H9 (cell line): Measurements from ENCODE around the gene FAM210A. TPM values are rescaled to one million over a fixed set of nuclear protein-coding genes. Genes with fewer than 3 reads are reported as not detected.

Experiments used
- DNase-seq: peaks from one replicate; pipeline ENCODE4 v3.0.0-alpha.2; 2017
- H2AFZ ChIP-seq: one replicate; pipeline ENCODE4 v1.6.1; 2013; ENCODE audit warnings: mild to moderate bottlenecking, low read length, control low read depth, moderate library complexity
- H2AK5ac ChIP-seq: 2 replicates; pipeline ENCODE4 v1.6.1; 2013; ENCODE audit warnings: low read length, control low read depth, mixed read lengths; ENCODE audit not compliant: insufficient read length
- H2BK120ac ChIP-seq: one replicate; pipeline ENCODE4 v1.6.1; 2013; ENCODE audit warnings: low read depth, mild to moderate bottlenecking, low read length, control low read depth, inconsistent platforms; ENCODE audit not compliant: poor library complexity, severe bottlenecking
- H2BK12ac ChIP-seq: 2 replicates; pipeline ENCODE4 v1.6.1; 2013; ENCODE audit warnings: low read length, control low read depth, mixed read lengths, low read depth; ENCODE audit not compliant: insufficient read length
- H2BK15ac ChIP-seq: 2 replicates; pipeline ENCODE4 v1.6.1; 2013; ENCODE audit warnings: low read depth, low read length, control low read depth
- H2BK20ac ChIP-seq: one replicate; pipeline ENCODE4 v1.6.1; 2013; ENCODE audit warnings: low read depth, mild to moderate bottlenecking, low read length, control low read depth, inconsistent platforms; ENCODE audit not compliant: poor library complexity, severe bottlenecking
- H2BK5ac ChIP-seq: 2 replicates; pipeline ENCODE4 v1.6.1; 2013; ENCODE audit warnings: low read length, control low read depth, mixed read lengths; ENCODE audit not compliant: insufficient read length
- H3K14ac ChIP-seq: 2 replicates; pipeline ENCODE4 v1.6.1; 2013; ENCODE audit warnings: low read length, control low read depth; ENCODE audit not compliant: insufficient read depth
- H3K18ac ChIP-seq: 2 replicates; pipeline ENCODE4 v1.6.1; 2013; ENCODE audit warnings: low read depth, mild to moderate bottlenecking, mixed read lengths, low read length, control low read depth; ENCODE audit not compliant: insufficient read length
- H3K23ac ChIP-seq: 2 replicates; pipeline ENCODE4 v1.6.1; 2013; ENCODE audit warnings: low read length, control low read depth, mixed read lengths, low read depth; ENCODE audit not compliant: insufficient read length
- H3K23me2 ChIP-seq: 2 replicates; pipeline ENCODE4 v1.6.1; 2013; ENCODE audit warnings: low read depth, mild to moderate bottlenecking, mixed read lengths, low read length, control low read depth; ENCODE audit not compliant: insufficient read length, poor library complexity, severe bottlenecking
- H3K27ac ChIP-seq: 2 replicates; pipeline ENCODE4 v1.5.1; 2013; ENCODE audit warnings: low read length, control low read depth, mixed read lengths, low read depth; ENCODE audit not compliant: insufficient read length
- H3K27me3 ChIP-seq: 2 replicates; pipeline ENCODE4 v1.6.1; 2013; ENCODE audit warnings: low read length, control low read depth, inconsistent platforms; ENCODE audit not compliant: insufficient read depth
- H3K4ac ChIP-seq: 2 replicates; pipeline ENCODE4 v1.6.1; 2013; ENCODE audit warnings: low read depth, mild to moderate bottlenecking, control low read depth, inconsistent platforms, low read length, moderate library complexity
- H3K4me1 ChIP-seq: 2 replicates; pipeline ENCODE4 v1.6.1; 2013; ENCODE audit warnings: low read length, control low read depth, inconsistent platforms; ENCODE audit not compliant: insufficient read depth
- H3K4me2 ChIP-seq: 2 replicates; pipeline ENCODE4 v1.6.1; 2013; ENCODE audit warnings: low read length, control low read depth, mixed read lengths; ENCODE audit not compliant: insufficient read length, insufficient read depth
- H3K56ac ChIP-seq: 2 replicates; pipeline ENCODE4 v1.6.1; 2013; ENCODE audit warnings: low read depth, mild to moderate bottlenecking, mixed read lengths, low read length, control low read depth; ENCODE audit not compliant: insufficient read length
- H3K79me1 ChIP-seq: 2 replicates; pipeline ENCODE4 v1.6.1; 2013; ENCODE audit warnings: low read depth, mild to moderate bottlenecking, moderate library complexity, low read length, control low read depth, inconsistent platforms; ENCODE audit not compliant: insufficient read depth, poor library complexity, severe bottlenecking
- H3K79me2 ChIP-seq: 2 replicates; pipeline ENCODE4 v1.6.1; 2013; ENCODE audit warnings: low read length, control low read depth, inconsistent platforms; ENCODE audit not compliant: insufficient read depth
- H3K9ac ChIP-seq: 2 replicates; pipeline ENCODE4 v1.6.1; 2013; ENCODE audit warnings: low read length, control low read depth, mixed read lengths; ENCODE audit not compliant: insufficient read length; ENCODE audit errors: extremely low read depth
- H3K9me3 ChIP-seq: one replicate; pipeline ENCODE4 v1.6.1; 2013; ENCODE audit warnings: low read depth, low read length, inconsistent platforms; ENCODE audit not compliant: control insufficient read depth
- H3T11ph ChIP-seq: one replicate; pipeline ENCODE4 v1.6.1; 2013; ENCODE audit warnings: mild to moderate bottlenecking, low read length, control low read depth, inconsistent platforms
- H4K20me1 ChIP-seq: one replicate; pipeline ENCODE4 v1.6.1; 2013; ENCODE audit not compliant: control insufficient read depth, insufficient read length, insufficient read depth
- H4K5ac ChIP-seq: 2 replicates; pipeline ENCODE4 v1.6.1; 2013; ENCODE audit warnings: low read depth, mild to moderate bottlenecking, mixed read lengths, low read length, control low read depth; ENCODE audit not compliant: insufficient read length
- H4K8ac ChIP-seq: replicated peaks from 2 replicates; pipeline ENCODE4 v1.6.1; 2013; ENCODE audit warnings: low read length, control low read depth, mixed read lengths, low read depth; ENCODE audit not compliant: insufficient read length
- H4K91ac ChIP-seq: 2 replicates; pipeline ENCODE4 v1.6.1; 2013; ENCODE audit warnings: low read depth, mild to moderate bottlenecking, moderate library complexity, mixed read lengths, low read length, control low read depth; ENCODE audit not compliant: insufficient read length
- H3K27ac Mint-ChIP-seq, 3 experiments: 2 replicates in 2 of 3; 3 replicates in 1 of 3; pipeline ENCODE4 v1.8.0; 2020 to 2021; ENCODE audit warnings: mixed read lengths in 3 of 3, mild to moderate bottlenecking in 1 of 3, moderate library complexity in 1 of 3
- H3K27me3 Mint-ChIP-seq: 2 replicates; pipeline ENCODE4 v1.8.0; 2021; ENCODE audit warnings: low read depth, mild to moderate bottlenecking, moderate library complexity, mixed read lengths
- H3K36me3 Mint-ChIP-seq, 3 experiments: 2 replicates in 2 of 3; 3 replicates in 1 of 3; pipeline ENCODE4 v1.8.0; 2020 to 2021; ENCODE audit warnings: low read depth in 3 of 3, mixed read lengths in 3 of 3; ENCODE audit not compliant: insufficient read depth in 1 of 3
- H3K4me1 Mint-ChIP-seq, 2 experiments: 2 replicates each; pipeline ENCODE4 v1.8.0; 2020; ENCODE audit warnings: mixed read lengths in 2 of 2
- H3K4me3 Mint-ChIP-seq, 2 experiments: 2 replicates in 1 of 2; 3 replicates in 1 of 2; pipeline ENCODE4 v1.8.0; 2020 to 2021; ENCODE audit warnings: mild to moderate bottlenecking in 2 of 2, mixed read lengths in 2 of 2, moderate library complexity in 1 of 2
- H3K9me3 Mint-ChIP-seq, 2 experiments: 2 replicates in 1 of 2; 3 replicates in 1 of 2; pipeline ENCODE4 v1.8.0; 2020; ENCODE audit warnings: mild to moderate bottlenecking in 2 of 2, mixed read lengths in 2 of 2, moderate library complexity in 1 of 2
- CTCF ChIP-seq: fragments of 200-600 bp; sonication (generic); conservative IDR thresholded peaks from 3 replicates; pipeline ENCODE4 v1.8.0; 2021; ENCODE audit warnings: antibody characterized with exemption, mild to moderate bottlenecking
- WGBS: extraction: QIAGEN DNeasy Blood & Tissue Kit; methylation state at CpG from one replicate; pipeline ENCODE4 v1.1.7; 2013; ENCODE audit warnings: missing lambda C conversion rate, low lambda C conversion rate, mixed read lengths; ENCODE audit not compliant: insufficient read length; ENCODE audit errors: extremely low coverage; 5-methylcytosine and 5-hydroxymethylcytosine counted together
- total RNA-seq: library from RNA; stranded (reverse); gene quantifications from 2 replicates; pipeline ENCODE4 v1.2.1, GENCODE V29; 2021

Gene FAM210A
- total RNA-seq, 1 experiment from 2014 or later = 22.5 TPM

GRCh38 chr18:13661779-13662256, 64.5 kb downstream of the FAM210A start:
- H3K18ac ChIP-seq = no peak overlapping the region
- no peak overlapping the region for H2BK20ac ChIP-seq
- Mint-ChIP-seq H3K27ac (no peak overlapping the region; a peak in 1 of 7 replicates), H3K4me3 (no peak overlapping the region), H3K36me3 (peaks cover 1 to 5% (median 5%) of the 10 kb centered on the region in 3 experiments; a peak in 4 of 7 replicates), H3K4me1 (peaks cover 5 to 7% of the 10 kb centered on the region in 2 experiments; a peak in 3 of 4 replicates), H3K9me3 (no peaks in the 10 kb centered on the region), H3K27me3 (no peaks in the 10 kb centered on the region)
- H2BK15ac ChIP-seq = no peak overlapping the region
- no peak overlapping the region for H2AFZ ChIP-seq
- no peak overlapping the region for H2AK5ac ChIP-seq
- H3K23ac ChIP-seq = no peak overlapping the region
- no peak overlapping the region for H3K14ac ChIP-seq
- H3K27me3 ChIP-seq = no peaks in the 10 kb centered on the region
- H3K4me2 ChIP-seq = no peak overlapping the region
- no peaks in the 10 kb centered on the region for H3K9me3 ChIP-seq
- H3K9ac ChIP-seq = no peak overlapping the region
- DNase-seq = no peak
- no CpG with 5 or more reads among the region's 2 CpGs for WGBS
- H2BK120ac ChIP-seq = no peak overlapping the region
- no peak overlapping the region for H3K27ac ChIP-seq
- no peaks in the 10 kb centered on the region for H3K79me2 ChIP-seq
- no peak overlapping the region for H4K91ac ChIP-seq
- H2BK5ac ChIP-seq = no peak overlapping the region
- TF ChIP-seq CTCF = no peak
- H2BK12ac ChIP-seq = no peak overlapping the region
- H3K56ac ChIP-seq = no peak overlapping the region
- H4K5ac ChIP-seq = no peak overlapping the region
- H3K4ac ChIP-seq = no peak overlapping the region
- no peak overlapping the region for H4K8ac ChIP-seq
- H4K20me1 ChIP-seq = no peaks in the 10 kb centered on the region
- H3K79me1 ChIP-seq = no peaks in the 10 kb centered on the region
- H3K23me2 ChIP-seq = no peaks in the 10 kb centered on the region
- H3K4me1 ChIP-seq = no peaks in the 10 kb centered on the region
- H3T11ph ChIP-seq = no peak overlapping the region
